Common myeloid progenitor, CD34-positive (primary cell): Measurements from ENCODE around the gene INTS11.
A peak's percentile ranks its signal among the peaks of the same experiment; 100 is the strongest.

Experiments used
- CTCF ChIA-PET: fragments of 350-600 bp; sonication (Branson Sonifier 250); formaldehyde crosslinking; loops from one replicate; lab custom pipeline; 2021; ENCODE audit warnings: antibody characterized with exemption; lab: Charles Lee
- POLR2A ChIA-PET: fragments of 350-600 bp; sonication (Branson Sonifier 250); formaldehyde crosslinking; loops from one replicate; lab custom pipeline; 2021; ENCODE audit warnings: antibody characterized with exemption; lab: Charles Lee
- DNase-seq, 3 donors: peaks; one replicate each; pipeline versions ENCODE4 v3.0.0 to v3.0.0-alpha.2; 2013
- H3K27ac ChIP-seq, 2 experiments: 1 replicate in 1 of 2; 2 replicates in 1 of 2; pipeline ENCODE4 v1.7.0; 2013; ENCODE audit warnings: inconsistent platforms in 2 of 2, low read length in 2 of 2, mild to moderate bottlenecking in 2 of 2, low read depth in 1 of 2, moderate library complexity in 1 of 2; ENCODE audit not compliant: severe bottlenecking in 2 of 2, insufficient read depth in 1 of 2, poor library complexity in 1 of 2
- H3K27me3 ChIP-seq, 5 experiments: replicated peaks in 2 of 5; 1 replicate in 3 of 5; 2 replicates in 2 of 5; pipeline versions ENCODE4 v1.6.1 to v1.7.0; 2013; ENCODE audit warnings: low read length in 4 of 5, mild to moderate bottlenecking in 2 of 5, moderate library complexity in 2 of 5, inconsistent platforms in 1 of 5; ENCODE audit not compliant: insufficient read depth in 5 of 5, control insufficient read depth in 4 of 5
- H3K36me3 ChIP-seq, 4 experiments: 1 replicate in 2 of 4; 2 replicates in 2 of 4; pipeline versions ENCODE4 v1.6.1 to v1.7.0; 2013; ENCODE audit warnings: low read length in 3 of 4, control low read depth in 1 of 4, mild to moderate bottlenecking in 1 of 4; ENCODE audit not compliant: control insufficient read depth in 4 of 4, insufficient read depth in 4 of 4
- H3K4me1 ChIP-seq, 4 experiments: 1 replicate in 3 of 4; 2 replicates in 1 of 4; pipeline versions ENCODE4 v1.6.1 to v1.7.1; 2013; ENCODE audit warnings: low read length in 3 of 4, mild to moderate bottlenecking in 3 of 4, control low read depth in 1 of 4, inconsistent platforms in 1 of 4, moderate library complexity in 1 of 4; ENCODE audit not compliant: control insufficient read depth in 4 of 4, insufficient read depth in 4 of 4; ENCODE audit errors: control extremely low read depth in 1 of 4
- H3K4me3 ChIP-seq, 7 experiments: 1 replicate in 4 of 7; 2 replicates in 3 of 7; pipeline versions ENCODE4 v1.5.1 to v1.7.0; 2013; ENCODE audit warnings: mild to moderate bottlenecking in 7 of 7, low read length in 6 of 7, moderate library complexity in 6 of 7, inconsistent platforms in 2 of 7, low read depth in 2 of 7, control low read depth in 1 of 7; ENCODE audit not compliant: insufficient read depth in 4 of 7, control insufficient read depth in 1 of 7; ENCODE audit errors: extremely low read depth in 1 of 7
- H3K9me3 ChIP-seq, 5 experiments: 1 replicate in 4 of 5; 2 replicates in 1 of 5; pipeline versions ENCODE4 v1.6.1 to v1.7.1; 2013; ENCODE audit warnings: low read length in 4 of 5, mild to moderate bottlenecking in 2 of 5, inconsistent platforms in 1 of 5, low read depth in 1 of 5, moderate library complexity in 1 of 5; ENCODE audit not compliant: control insufficient read depth in 4 of 5, insufficient read depth in 2 of 5; ENCODE audit errors: control extremely low read depth in 1 of 5
- WGBS: methylation state at CpG from one replicate; pipeline ENCODE4 v1.1.5; 2013; ENCODE audit not compliant: insufficient coverage; 5-methylcytosine and 5-hydroxymethylcytosine counted together

INTS11 gene

DNA sequence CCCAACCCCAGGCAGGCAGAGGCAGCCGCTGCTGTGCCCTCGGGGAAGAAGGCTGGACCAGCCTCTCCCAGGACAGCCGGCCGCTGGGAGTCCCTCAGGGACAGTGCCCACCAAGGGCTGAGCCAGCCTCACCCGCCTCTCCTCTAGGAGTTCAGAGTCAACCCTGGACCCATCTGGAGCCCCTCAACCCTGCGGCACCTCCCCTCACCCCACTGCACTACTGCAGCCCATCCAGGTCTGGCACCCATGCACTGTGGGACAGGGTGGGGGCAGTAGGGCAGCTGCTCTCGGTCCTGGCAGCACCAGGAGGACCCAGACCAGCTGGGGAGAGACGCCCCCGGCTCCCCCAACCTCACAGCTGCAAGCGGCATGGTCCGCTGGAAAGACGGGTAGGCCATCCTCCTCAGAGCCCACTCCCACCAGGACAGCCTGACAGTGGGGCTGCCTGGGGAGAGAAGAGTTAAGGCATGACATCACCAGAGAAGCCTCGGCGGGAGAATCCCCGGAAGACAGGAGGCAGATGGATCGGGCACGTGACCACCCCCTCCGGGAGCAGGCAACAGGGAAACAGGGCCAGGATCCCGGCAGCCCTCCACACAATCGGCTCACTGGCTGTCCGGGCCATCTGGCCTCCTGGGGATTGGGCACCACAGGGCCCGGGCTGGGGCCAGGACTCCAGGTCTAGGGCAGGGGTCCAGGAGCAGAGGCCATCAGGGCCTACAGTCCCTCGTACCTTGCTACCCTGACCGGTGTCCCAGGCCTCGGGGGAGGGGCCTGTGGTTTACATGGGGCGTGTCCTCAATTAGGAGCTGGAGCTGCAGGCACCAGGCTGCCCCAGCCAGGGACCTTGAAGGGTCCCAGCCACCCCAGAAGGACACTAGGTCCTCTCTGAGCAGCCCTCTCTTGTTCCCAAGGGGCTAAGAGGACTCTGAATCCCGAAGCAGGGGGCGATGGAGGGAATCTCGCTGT, 19.8 kb downstream of the INTS11 start:
- Histone ChIP-seq H3K4me3 (peak overlapping the region in 6 of 7 experiments; percentile 50 to 88 (median 82)), H3K9me3 (no peaks in the 10 kb centered on the region), H3K27ac (peak overlapping the region in 1 of 2 experiments; percentile 76), H3K27me3 (no peaks in the 10 kb centered on the region), H3K4me1 (peaks cover 4 to 53% (median 48%) of the 10 kb centered on the region in 4 experiments), H3K36me3 (peaks cover 0 to 8% (median under 1%) of the 10 kb centered on the region in 4 experiments)
- 35% methylated on average over 25 of the region's 29 CpGs for whole genome bisulfite sequencing
- ChIA-PET CTCF (interaction anchor here (1.1 to 1.4 kb wide), 2 partner anchors 14 to 20 kb away, joined by 4 read pairs; no protein-coding TSS in a partner anchor), POLR2A (interaction anchor here (0.6 to 0.7 kb wide), 2 partner anchors 9 to 106 kb away, joined by 3 read pairs; no protein-coding TSS in a partner anchor)
- no peak for DNase-seq

DNA sequence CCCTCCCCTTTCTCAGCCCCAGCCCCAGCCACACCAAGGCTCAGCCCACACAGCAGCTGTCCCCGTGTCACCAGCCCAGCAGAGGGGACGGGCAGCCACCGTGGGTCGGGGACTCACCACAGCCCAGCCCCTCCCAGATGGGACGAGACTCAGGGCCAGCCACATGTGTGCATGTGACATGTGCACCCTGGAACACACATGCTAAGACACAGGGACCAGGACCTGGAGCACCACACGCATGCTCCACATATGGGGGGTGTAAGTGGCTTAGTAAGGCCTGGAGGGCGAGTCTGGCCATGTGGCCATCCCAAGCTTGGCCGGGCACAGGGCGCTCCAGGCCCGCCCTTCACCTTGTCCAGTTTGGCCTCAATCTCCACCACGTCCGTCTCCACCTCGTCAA, 20.7 kb downstream of the INTS11 start:
- peaks cover 4 to 44% (median 39%) of the 10 kb centered on the region in 4 experiments for H3K4me1 ChIP-seq
- no peak overlapping the region for H3K27ac ChIP-seq
- WGBS = 96% methylated on average over 13 of the region's 13 CpGs
- ChIA-PET POLR2A (no interaction called here), CTCF (interaction anchor here (1.2 kb wide), 1 partner anchor 11 kb away, joined by 3 read pairs; no protein-coding TSS in a partner anchor)
- peaks cover 0 to 7% (median 0%) of the 10 kb centered on the region in 4 experiments for H3K36me3 ChIP-seq
- H3K4me3 ChIP-seq = no peak overlapping the region
- no peaks in the 10 kb centered on the region for H3K9me3 ChIP-seq
- H3K27me3 ChIP-seq = no peaks in the 10 kb centered on the region
- no peak for DNase-seq

- peak in 2 of 3 donors; percentile 37 to 51 for DNase-seq
- Histone ChIP-seq H3K27me3 (no peaks in the 10 kb centered on the region), H3K36me3 (peaks cover 0 to 7% (median 0%) of the 10 kb centered on the region in 4 experiments), H3K4me3 (no peak overlapping the region), H3K9me3 (no peaks in the 10 kb centered on the region), H3K27ac (no peak overlapping the region), H3K4me1 (peaks cover 4 to 43% (median 37%) of the 10 kb centered on the region in 4 experiments)
- ChIA-PET CTCF (interaction anchor here (1.2 kb wide), 1 partner anchor 11 kb away, joined by 3 read pairs; no protein-coding TSS in a partner anchor), POLR2A (no interaction called here)
- 88% methylated on average over 28 of the region's 31 CpGs for WGBS
Measured at GRCh38 chr1:1302951-1303509, 21.4 kb downstream of the INTS11 start.

DNA sequence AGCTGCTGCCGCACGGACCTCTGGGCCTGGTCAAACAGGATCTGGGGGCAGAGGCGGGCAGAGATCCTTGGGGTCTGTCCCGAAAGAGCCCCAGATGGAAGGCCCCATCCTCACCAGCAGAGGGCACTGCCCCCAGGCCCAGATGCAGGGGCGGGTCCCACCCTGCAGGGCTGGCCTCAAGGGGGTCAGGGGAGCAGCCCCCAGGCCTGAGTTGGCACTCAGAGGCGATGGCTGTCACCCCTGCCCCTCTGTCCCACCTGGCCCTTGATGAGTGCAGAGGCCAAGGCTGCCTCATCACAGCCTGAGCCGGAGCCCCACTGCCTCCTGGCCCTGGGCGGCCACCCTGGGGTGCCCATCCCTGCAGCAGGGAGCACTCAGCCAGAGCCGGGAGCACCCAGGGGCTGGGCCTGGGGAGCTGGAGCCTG, 22.4 kb downstream of the INTS11 start:
- Histone ChIP-seq H3K4me1 (peaks cover 4 to 40% (median 33%) of the 10 kb centered on the region in 4 experiments), H3K9me3 (no peaks in the 10 kb centered on the region), H3K4me3 (no peak overlapping the region), H3K27ac (no peak overlapping the region), H3K27me3 (no peaks in the 10 kb centered on the region), H3K36me3 (peaks cover 0 to 7% (median 2%) of the 10 kb centered on the region in 4 experiments)
- 89% methylated on average over 8 of the region's 9 CpGs for WGBS
- peak in 2 of 3 donors; percentile 33 to 45 for DNase-seq
- POLR2A ChIA-PET = no interaction called here
- CTCF ChIA-PET = interaction anchor here (1.0 to 1.8 kb wide), 2 partner anchors 11 to 25 kb away, joined by 3 to 5 read pairs; no protein-coding TSS in a partner anchor

DNA sequence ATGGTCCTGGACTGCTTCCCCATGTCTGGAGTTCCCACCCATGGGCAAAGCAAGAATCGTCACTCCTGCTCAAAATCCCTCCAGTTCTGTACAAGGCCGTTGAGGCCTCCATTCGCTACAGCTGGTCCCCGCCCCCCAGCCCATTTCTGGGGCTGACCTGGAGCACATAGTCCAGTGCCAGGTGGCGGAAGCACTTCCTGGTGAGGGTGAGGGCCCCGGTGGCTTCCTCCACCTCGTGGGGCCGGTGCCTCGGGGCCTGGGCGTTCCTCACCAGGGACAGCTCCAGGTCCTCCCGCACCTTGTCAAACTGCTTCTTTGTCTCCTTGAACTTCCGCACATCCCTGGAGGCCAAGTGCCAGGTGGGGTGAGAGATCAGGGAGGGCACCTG, 24.1 kb downstream of the INTS11 start:
- ChIA-PET CTCF (interaction anchor here (1.2 to 1.8 kb wide), 4 partner anchors 9 to 102 kb away, joined by 3 to 5 read pairs (median 4); no protein-coding TSS in a partner anchor), POLR2A (no interaction called here)
- peaks cover 0 to 21% (median 8%) of the 10 kb centered on the region in 4 experiments for H3K36me3 ChIP-seq
- H3K27ac ChIP-seq = no peak overlapping the region
- 99% methylated on average over 12 of the region's 12 CpGs for whole genome bisulfite sequencing
- no peaks in the 10 kb centered on the region for H3K27me3 ChIP-seq
- no peak overlapping the region for H3K4me3 ChIP-seq
- H3K4me1 ChIP-seq = peaks cover 0 to 23% (median 17%) of the 10 kb centered on the region in 4 experiments
- no peak for DNase-seq
- no peaks in the 10 kb centered on the region for H3K9me3 ChIP-seq

GRCh38 chr1:1299686-1300351, 24.6 kb downstream of the INTS11 start:
- CTCF ChIA-PET = interaction anchor here (1.2 to 1.8 kb wide), 4 partner anchors 8 to 103 kb away, joined by 3 to 5 read pairs (median 4); no protein-coding TSS in a partner anchor
- Histone ChIP-seq H3K4me3 (no peak overlapping the region), H3K27me3 (no peaks in the 10 kb centered on the region), H3K4me1 (peaks cover 0 to 18% (median 11%) of the 10 kb centered on the region in 4 experiments), H3K36me3 (peaks cover 0 to 21% (median 10%) of the 10 kb centered on the region in 4 experiments), H3K9me3 (no peaks in the 10 kb centered on the region), H3K27ac (no peak overlapping the region)
- POLR2A ChIA-PET = no interaction called here
- peak in 2 of 3 donors; percentile 30 to 44 for DNase-seq
- 94% methylated on average over 17 of the region's 22 CpGs for WGBS
